ENCODE data around the gene BRD4.

DNA sequence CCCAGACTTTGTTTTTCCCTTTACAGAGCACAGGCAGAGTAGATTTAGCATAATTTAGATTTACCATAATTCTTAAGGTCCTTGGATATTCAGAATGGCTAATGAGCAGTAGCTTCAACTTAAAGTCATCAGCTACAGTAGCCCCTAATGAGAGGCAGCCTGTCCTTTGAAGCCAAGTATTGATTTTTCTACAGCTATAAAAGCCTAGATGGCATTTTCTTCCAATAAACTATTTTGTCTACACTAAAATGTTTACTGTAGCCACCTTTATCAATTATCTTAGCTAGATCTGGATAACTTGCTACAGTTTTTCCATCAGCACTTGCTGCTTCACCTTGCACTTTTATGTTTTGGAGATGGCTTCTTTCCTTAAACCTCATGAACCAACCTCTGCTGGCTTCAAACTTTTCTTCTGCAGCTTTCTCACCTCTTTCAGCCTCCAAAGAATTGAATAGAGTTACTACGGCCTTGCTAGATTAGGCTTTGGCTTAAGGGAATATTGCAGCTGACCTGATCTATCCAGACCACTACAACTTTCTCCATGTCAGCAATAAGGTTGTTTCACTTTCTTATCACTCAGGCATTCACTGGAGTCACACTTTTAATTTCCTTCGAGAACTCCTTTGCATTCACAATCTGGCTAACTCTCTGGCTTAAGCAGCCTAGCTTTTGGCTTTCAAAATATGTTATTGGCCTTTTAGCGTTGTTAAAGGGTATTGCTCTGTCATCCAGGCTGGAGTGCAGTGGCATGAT is 26.6 kb downstream of the BRD4 start:
- no peak for TF ChIP-seq NFIC (IDR thresholded peaks at IDR 0.05)
- TF ChIP-seq MAX (IDR thresholded peaks at IDR 0.05) = no peak
- TF ChIP-seq EP300 (IDR thresholded peaks at IDR 0.05; ENCODE audit: borderline replicate concordance) = no peak
- TF ChIP-seq CREB1 (IDR thresholded peaks at IDR 0.05; ENCODE audit: low read depth) = no peak
- TF ChIP-seq TAF1 (IDR thresholded peaks at IDR 0.05; ENCODE audit: low read depth) = no peak
- no peak for TF ChIP-seq RAD21 (IDR thresholded peaks at IDR 0.05; ENCODE audit: low read depth)
- TF ChIP-seq REST (IDR thresholded peaks at IDR 0.05; ENCODE audit: low read depth) = no peak
- TF ChIP-seq CEBPB (IDR thresholded peaks at IDR 0.05) = no peak
- TF ChIP-seq EGR1 (IDR thresholded peaks at IDR 0.05) = no peak
- TF ChIP-seq, protein P1, sequence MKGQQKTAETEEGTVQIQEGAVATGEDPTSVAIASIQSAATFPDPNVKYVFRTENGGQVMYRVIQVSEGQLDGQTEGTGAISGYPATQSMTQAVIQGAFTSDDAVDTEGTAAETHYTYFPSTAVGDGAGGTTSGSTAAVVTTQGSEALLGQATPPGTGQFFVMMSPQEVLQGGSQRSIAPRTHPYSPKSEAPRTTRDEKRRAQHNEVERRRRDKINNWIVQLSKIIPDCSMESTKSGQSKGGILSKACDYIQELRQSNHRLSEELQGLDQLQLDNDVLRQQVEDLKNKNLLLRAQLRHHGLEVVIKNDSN (IDR thresholded peaks at IDR 0.05) = no peak
